Measurements from ENCODE around the gene PDXK. TPM values are rescaled to one million over a fixed set of nuclear protein-coding genes. Genes with fewer than 3 reads are reported as not detected.

PDXK gene
- total and polyA plus RNA-seq, 2 of the 13 experiments (the other 11 are each of a cell fraction or from before 2014, with no cell fraction given) = 114 to 184 TPM

GRCh38 chr21:43703035-43703880 lies 15.7 kb upstream of the PDXK start (continued):
- TF ChIP-seq DR1 (CRISPR knock-in tag; IDR thresholded peaks at IDR 0.05) (no peak), TMF1 (CRISPR knock-in tag; IDR thresholded peaks at IDR 0.05; ENCODE audit: low read depth) (no peak), SP2 (CRISPR knock-in tag; IDR thresholded peaks at IDR 0.05) (no peak), SRSF1 (optimal IDR thresholded peaks at IDR 0.05; ENCODE audit: low read depth, low read length) (no peak), ZBTB37 (CRISPR knock-in tag; IDR thresholded peaks at IDR 0.05) (no peak), JUND (CRISPR knock-in tag; IDR thresholded peaks at IDR 0.05) (no peak), AGO2 (optimal IDR thresholded peaks at IDR 0.05; ENCODE audit: low read depth, low read length) (no peak), SRSF9 (IDR thresholded peaks at IDR 0.05; ENCODE audit: borderline replicate concordance, insufficient read depth, low read depth, low read length, poor library complexity, severe bottlenecking) (no peak), PAWR (CRISPR knock-in tag; IDR thresholded peaks at IDR 0.05; ENCODE audit: borderline replicate concordance) (no peak), ZBTB44 (CRISPR knock-in tag; IDR thresholded peaks at IDR 0.05) (no peak), ZNF768 (CRISPR knock-in tag; IDR thresholded peaks at IDR 0.05) (no peak), ZNF574 (CRISPR knock-in tag; IDR thresholded peaks at IDR 0.05) (peak; percentile 31; the same call in 1 of the 2 replicates), STAG1 (CRISPR knock-in tag; IDR thresholded peaks at IDR 0.05) (no peak), KDM5B (CRISPR knock-in tag; IDR thresholded peaks at IDR 0.05; ENCODE audit: borderline replicate concordance) (0 out of 2 replicates have a peak, but pooled peaks have one; percentile 28), ATRX (CRISPR knock-in tag; IDR thresholded peaks at IDR 0.05; ENCODE audit: borderline replicate concordance) (no peak), NFYB (CRISPR knock-in tag; IDR thresholded peaks at IDR 0.05) (no peak), ATM (IDR thresholded peaks at IDR 0.05; ENCODE audit: borderline replicate concordance) (no peak), ETS1 (CRISPR knock-in tag; IDR thresholded peaks at IDR 0.05) (no peak), TBX2 (CRISPR knock-in tag; IDR thresholded peaks at IDR 0.05; ENCODE audit: borderline replicate concordance) (0 out of 2 replicates have a peak, but pooled peaks have one; percentile 15), GABPA (IDR thresholded peaks at IDR 0.05; ENCODE audit: low read depth, low read length) (no peak), GABPA (CRISPR knock-in tag; IDR thresholded peaks at IDR 0.05; ENCODE audit: low read depth) (no peak), SIN3B (IDR thresholded peaks at IDR 0.05; ENCODE audit: low read length) (no peak), ZNF251 (CRISPR knock-in tag; IDR thresholded peaks at IDR 0.05) (no peak), KLF12 (CRISPR knock-in tag; IDR thresholded peaks at IDR 0.05; ENCODE audit: borderline replicate concordance) (no peak)

Measured in HepG2 (cell line).